Stimulated activated naive CD8-positive, alpha-beta T cell treated with anti-CD3 and anti-CD28 coated beads, Interleukin-15, Interleukin-2, amounts not matched to agents 100 U/mL and 50 U/mL, for 24 hours (primary cell): ENCODE measurements around the gene PIK3CD.

Experiments used
- ATAC-seq: fragments of 150-1000 bp; cut with Tn5 transposase; one replicate; pipeline ENCODE4 v1.10.0; 2021
- DNase-seq: peaks from one replicate; pipeline ENCODE4 v3.0.0; 2021

Gene PIK3CD

DNA sequence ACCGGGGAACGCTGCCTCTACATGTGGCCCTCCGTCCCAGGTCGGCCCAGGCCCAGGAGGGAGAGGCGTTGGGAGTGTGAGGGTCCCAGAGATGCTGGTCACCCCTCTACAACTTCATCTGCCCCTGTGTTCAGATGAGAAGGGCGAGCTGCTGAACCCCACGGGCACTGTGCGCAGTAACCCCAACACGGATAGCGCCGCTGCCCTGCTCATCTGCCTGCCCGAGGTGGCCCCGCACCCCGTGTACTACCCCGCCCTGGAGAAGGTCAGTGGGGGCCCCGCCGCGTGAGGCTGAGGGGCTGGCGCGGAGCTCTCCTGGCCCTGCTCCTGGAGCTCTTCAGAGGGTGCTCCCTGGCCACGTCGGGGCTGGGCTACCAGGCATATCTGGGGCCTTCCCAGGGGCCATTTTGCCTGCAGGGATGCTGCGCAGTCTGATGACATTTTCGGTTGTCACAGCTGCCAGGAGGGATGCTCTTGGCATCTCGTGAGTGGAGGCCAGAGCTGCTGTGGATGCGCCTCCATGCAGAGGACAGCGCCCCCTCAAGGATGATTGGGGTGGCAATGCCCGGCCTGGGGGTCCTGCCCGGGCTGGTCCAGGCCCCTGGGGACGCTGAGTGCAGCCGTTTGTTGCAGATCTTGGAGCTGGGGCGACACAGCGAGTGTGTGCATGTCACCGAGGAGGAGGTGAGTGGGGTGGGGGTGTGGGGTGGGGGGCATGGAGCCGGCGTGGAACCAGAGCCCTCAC, 68.6 kb downstream of the PIK3CD start:
- ATAC-seq (no peak), DNase-seq (no peak)

DNA sequence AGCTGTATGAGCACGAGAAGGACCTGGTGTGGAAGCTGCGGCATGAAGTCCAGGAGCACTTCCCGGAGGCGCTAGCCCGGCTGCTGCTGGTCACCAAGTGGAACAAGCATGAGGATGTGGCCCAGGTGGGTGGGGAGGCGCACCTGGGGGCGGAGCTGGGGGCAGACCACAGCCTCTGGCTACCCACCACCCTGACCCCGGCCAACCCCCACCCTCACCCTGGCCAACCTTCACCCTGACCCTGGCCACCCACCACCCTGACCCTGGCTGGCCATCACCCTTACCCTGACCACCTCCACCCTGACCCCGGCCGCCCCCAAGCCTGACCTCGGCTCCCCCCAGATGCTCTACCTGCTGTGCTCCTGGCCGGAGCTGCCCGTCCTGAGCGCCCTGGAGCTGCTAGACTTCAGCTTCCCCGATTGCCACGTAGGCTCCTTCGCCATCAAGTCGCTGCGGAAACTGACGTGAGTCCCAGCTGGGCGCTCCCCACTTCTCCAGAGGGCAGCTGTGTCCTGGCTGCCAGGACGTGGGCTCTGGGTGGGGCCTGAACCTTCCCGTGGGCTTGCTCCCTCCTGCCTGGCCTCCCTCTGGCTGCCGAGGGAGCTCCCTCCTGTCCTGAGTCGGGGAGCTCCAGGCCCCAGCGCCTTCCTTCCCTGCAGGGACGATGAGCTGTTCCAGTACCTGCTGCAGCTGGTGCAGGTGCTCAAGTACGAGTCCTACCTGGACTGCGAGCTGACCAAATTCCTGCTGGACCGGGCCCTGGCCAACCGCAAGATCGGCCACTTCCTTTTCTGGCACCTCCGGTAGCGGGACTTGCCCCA, 69.5 kb downstream of the PIK3CD start:
- no peak for DNase-seq

DNA sequence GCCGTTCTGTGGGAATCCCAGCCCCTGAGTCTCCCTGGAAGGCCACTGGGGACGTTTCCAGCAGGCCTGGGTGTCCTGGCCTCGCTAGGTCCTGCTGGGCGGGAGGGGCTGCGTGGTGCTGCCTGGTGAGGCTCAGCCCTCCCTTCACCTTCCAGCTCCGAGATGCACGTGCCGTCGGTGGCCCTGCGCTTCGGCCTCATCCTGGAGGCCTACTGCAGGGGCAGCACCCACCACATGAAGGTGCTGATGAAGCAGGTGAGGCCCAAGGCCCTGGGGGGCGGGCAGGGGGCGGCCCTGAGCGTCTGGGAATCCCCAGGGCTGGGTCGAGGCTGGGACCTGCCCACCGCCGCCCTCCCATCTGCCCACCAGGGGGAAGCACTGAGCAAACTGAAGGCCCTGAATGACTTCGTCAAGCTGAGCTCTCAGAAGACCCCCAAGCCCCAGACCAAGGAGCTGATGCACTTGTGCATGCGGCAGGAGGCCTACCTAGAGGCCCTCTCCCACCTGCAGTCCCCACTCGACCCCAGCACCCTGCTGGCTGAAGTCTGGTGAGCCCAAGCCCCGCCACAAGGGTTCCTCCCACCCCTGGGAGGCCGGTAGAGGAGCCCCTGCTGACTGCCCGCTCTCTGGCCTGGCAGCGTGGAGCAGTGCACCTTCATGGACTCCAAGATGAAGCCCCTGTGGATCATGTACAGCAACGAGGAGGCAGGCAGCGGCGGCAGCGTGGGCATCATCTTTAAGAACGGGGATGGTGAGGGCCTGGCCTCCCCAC, 70.3 kb downstream of the PIK3CD start:
- ATAC-seq (peak; percentile 30), DNase-seq (peak; percentile 88)

More for the DNA sequence above, 69.5 kb downstream of the PIK3CD start:
- ATAC-seq, result no peak

DNA sequence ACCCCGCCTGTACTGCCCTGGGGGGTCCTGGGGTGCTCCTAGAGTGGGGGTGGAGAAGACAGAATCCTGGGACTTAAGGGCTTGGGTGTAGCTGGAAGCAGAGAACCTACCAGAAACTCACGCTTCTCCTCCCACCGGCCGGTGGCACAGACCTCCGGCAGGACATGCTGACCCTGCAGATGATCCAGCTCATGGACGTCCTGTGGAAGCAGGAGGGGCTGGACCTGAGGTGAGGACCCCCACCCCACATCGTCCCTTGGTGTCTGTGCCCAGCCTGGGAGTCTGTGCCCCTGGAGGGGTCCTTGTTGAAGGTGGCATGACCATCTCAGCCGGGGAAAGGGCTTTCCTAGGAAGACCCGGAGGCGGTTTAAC, 70.8 kb downstream of the PIK3CD start:
- ATAC-seq (no peak), DNase-seq (no peak)

DNA sequence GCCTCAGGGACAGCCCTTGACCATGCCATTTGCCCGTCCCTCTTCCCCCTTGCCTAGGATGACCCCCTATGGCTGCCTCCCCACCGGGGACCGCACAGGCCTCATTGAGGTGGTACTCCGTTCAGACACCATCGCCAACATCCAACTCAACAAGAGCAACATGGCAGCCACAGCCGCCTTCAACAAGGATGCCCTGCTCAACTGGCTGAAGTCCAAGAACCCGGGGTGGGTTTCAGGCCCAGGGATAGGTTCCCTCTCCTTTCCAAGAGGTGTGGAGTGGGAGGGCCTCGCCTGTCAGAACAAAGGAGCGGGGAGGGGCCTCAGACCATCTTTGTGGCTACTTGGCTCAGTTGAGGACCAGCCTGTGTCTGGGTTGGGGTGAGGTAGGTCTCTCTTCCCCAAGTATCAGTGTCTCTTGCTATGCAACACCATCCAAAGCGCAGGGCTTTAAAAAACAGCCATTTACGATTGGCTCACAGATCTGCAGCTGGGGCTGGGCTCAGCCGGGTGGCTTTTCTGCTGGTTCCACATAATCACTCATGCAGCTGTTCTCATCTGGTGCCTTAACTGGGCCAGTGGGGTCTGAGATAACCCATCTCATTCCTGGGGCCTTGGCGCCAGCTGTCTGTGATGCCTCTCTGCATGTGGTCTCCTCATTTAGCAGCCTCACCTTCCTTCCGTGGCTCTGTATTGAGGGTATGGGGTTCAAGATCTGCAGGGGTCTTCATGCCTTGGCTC, 71.7 kb downstream of the PIK3CD start:
- ATAC-seq (no peak), DNase-seq (no peak)

DNA sequence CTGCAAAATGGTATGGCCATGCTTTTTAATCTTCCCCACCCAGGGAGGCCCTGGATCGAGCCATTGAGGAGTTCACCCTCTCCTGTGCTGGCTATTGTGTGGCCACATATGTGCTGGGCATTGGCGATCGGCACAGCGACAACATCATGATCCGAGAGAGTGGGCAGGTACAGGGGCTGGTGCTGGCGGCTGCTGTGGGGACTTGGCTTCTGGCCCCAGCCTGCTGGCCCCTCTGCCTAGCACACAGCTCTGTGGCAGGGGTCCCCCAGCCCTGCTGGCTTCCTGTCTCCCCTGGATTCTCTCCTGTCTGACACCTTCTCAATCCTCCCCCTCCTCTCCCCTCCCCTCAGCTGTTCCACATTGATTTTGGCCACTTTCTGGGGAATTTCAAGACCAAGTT, 72.4 kb downstream of the PIK3CD start:
- no peak for DNase-seq

DNA sequence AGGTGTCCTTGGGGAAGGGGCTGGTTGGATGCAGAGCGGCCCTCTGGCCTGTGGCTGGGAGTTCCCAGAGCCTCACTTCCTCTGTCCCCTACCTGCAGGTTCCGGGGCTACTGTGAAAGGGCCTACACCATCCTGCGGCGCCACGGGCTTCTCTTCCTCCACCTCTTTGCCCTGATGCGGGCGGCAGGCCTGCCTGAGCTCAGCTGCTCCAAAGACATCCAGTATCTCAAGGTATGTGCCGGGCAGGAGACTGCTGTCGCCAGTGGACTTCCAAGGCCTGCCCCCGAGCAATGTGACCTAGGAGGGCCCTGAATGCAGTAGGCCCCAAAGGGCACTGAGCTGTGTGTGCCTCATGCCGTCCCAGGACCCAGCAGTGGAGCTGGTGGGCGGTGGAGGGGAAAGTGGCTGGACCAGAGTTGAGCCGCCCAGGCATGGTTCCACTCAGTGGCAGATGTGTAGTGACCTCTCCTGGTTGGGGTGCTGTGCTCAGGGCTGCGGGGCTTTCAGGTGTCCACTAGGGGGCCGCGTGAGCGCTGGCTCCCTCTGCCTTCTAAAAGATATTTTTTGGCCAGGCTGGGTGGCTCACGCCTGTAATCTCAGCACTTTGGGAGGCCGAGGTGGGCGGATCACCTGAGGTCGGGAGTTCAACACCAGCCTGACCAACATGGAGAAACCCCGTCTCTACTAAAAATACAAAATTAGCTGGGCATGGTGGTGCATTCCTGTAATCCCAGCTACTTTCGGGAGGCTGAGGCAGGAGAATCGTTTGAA, 73.4 kb downstream of the PIK3CD start:
- peak; percentile 52 for ATAC-seq
- DNase-seq, result peak; percentile 74

More for the DNA sequence above, 72.4 kb downstream of the PIK3CD start:
- ATAC-seq, result no peak

DNA sequence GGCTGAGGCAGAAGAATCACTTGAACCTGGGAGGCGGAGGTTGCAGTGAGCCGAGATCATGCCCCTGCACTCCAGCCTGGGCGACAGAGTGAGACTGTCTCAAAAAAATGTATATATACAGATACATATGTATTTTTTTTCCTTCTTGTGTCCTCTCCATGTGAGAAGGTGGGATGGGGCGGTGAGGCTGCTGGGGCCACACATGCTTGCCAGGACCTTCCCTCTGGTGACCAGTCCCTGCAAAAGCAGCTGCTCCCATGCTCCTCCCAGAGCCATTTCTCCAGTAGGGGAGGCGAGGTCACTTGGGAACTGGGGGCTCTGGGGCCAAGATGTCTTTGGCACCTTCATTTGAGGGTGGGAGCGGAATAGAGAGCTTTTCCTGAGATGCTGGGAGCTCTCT, 74.9 kb downstream of the PIK3CD start:
- no peak for DNase-seq
- no peak for ATAC-seq

DNA sequence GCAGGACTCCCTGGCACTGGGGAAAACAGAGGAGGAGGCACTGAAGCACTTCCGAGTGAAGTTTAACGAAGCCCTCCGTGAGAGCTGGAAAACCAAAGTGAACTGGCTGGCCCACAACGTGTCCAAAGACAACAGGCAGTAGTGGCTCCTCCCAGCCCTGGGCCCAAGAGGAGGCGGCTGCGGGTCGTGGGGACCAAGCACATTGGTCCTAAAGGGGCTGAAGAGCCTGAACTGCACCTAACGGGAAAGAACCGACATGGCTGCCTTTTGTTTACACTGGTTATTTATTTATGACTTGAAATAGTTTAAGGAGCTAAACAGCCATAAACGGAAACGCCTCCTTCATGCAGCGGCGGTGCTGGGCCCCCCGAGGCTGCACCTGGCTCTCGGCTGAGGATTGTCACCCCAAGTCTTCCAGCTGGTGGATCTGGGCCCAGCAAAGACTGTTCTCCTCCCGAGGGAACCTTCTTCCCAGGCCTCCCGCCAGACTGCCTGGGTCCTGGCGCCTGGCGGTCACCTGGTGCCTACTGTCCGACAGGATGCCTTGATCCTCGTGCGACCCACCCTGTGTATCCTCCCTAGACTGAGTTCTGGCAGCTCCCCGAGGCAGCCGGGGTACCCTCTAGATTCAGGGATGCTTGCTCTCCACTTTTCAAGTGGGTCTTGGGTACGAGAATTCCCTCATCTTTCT, 75.5 kb downstream of the PIK3CD start:
- DNase-seq (no peak), ATAC-seq (no peak)

DNA sequence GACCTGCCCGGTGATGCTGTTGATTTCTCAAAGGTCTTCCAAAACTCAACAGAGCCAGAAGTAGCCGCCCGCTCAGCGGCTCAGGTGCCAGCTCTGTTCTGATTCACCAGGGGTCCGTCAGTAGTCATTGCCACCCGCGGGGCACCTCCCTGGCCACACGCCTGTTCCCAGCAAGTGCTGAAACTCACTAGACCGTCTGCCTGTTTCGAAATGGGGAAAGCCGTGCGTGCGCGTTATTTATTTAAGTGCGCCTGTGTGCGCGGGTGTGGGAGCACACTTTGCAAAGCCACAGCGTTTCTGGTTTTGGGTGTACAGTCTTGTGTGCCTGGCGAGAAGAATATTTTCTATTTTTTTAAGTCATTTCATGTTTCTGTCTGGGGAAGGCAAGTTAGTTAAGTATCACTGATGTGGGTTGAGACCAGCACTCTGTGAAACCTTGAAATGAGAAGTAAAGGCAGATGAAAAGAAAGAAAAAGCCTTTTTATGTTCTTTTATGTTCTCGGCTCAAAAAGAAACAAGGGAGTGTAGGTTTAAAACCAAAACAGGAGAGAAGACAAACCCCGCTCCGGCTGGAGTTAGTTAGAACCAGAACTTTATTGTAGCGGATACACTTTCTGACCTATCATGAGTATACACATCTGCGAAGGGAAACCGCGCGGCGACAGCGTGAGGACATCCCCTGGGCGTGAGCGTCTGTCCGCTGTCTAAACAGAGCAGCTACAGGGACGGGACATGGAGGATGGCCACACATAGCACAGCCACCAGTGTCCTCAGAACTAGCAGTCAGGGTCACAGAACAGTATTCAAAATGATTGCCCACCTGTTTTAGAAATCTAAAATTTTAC, 77.1 kb downstream of the PIK3CD start:
- ATAC-seq (peak; percentile 67), DNase-seq (peak; percentile 63)

DNA sequence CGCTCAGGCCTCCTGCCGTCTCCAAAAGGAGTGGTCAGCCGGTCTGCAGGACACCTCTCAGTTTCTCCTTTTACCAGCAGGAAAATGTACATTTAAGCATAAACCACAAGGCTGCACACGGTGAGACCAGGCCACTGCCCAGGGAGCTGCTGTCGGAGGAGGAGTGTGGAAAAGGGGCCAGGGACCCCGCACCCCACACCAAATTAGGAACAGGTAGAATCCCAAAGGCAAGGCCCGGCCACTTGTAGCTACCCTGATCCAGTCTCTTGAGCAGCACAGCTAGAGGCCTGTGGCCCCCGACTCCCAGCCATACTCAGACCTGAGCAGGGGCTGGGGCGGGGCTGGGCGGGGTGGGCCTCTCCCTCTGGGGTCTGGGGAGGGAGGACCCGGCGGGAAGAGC, 78.0 kb downstream of the PIK3CD start:
- DNase-seq, result no peak

DNA sequence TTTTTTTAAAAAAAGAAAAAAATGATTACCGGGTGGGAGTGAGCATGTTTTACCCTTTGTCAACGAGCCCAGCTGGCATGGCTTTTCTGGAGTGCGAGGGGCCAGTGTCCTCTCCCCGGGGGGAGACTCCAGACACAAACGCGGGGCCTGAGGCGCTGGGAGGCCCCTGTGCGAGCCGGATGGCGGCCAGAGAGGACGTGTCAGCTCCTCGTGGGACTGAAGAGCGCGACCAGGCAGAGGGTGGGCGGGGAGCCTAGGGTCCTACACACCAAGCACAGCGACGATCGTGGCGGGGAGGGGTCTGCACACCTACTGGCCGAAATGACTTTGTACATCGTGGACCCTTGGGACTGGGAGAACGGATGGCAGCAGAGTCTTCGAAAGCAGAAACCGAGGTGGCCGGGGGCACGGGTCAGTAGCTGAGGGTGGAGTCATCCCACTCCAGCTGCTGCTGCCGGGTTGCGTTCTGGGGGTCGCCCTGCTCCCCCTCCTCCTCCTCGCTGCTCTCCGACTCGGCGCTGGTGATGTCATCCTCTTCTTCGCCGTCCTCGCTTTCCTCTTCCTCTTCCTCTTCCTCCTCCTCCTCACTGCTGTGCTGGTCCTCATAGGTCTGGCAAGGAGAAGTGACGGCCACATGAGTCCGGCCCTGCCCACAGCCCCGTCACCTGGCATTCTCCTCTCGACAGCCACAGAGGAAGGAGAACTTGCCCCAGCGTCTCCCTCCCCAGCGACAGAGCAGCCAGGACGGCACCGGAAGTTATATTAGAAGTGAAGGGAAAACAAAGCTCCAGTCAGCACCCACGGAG, 78.8 kb downstream of the PIK3CD start:
- no peak for ATAC-seq
- DNase-seq, result no peak

More for the DNA sequence above, 78.0 kb downstream of the PIK3CD start:
- ATAC-seq, result no peak

DNA sequence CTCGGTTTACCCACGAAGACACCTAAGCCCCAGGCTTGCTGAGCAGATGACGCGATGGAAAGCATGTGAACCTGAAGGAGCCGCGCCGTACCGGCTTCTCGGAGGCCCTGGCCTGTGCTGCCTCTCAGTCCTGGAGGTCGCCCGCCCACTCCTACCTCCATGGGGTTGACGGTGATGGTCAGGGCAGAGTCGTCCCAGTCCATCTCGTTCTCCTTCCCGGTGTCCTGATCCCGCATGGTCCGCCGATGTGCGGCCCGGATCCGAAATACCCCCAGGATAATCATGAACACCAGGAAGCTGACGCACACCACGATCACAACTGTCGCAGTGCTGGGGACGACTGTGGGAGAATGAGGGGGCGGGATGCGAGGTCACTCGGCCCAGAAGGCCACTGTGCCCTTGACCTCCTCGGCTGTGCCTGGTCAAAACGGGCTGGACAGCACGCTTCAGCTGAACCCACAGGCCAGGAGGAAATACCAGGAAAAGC, 79.6 kb downstream of the PIK3CD start:
- ATAC-seq (no peak), DNase-seq (no peak)

DNA sequence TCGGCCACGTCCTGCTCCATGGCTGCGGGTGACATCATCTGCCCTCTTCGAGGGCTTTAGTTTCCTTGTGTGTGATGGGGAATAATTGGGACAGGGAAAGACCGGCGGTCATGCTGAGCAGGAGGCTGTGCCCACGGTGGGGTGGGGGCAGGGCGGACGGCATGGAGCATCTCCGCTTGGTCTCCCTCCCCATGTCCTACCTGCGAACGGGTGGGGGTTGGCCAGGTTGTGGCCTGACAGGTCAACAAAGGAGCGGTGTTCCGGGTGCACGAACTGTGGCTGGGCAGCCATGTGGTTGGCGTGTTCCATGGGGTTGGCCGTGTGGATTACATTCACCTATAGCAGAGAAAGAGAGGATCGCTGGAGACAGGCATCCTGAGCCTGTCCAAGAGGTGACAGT, 80.0 kb downstream of the PIK3CD start:
- DNase-seq (no peak), ATAC-seq (no peak)

DNA sequence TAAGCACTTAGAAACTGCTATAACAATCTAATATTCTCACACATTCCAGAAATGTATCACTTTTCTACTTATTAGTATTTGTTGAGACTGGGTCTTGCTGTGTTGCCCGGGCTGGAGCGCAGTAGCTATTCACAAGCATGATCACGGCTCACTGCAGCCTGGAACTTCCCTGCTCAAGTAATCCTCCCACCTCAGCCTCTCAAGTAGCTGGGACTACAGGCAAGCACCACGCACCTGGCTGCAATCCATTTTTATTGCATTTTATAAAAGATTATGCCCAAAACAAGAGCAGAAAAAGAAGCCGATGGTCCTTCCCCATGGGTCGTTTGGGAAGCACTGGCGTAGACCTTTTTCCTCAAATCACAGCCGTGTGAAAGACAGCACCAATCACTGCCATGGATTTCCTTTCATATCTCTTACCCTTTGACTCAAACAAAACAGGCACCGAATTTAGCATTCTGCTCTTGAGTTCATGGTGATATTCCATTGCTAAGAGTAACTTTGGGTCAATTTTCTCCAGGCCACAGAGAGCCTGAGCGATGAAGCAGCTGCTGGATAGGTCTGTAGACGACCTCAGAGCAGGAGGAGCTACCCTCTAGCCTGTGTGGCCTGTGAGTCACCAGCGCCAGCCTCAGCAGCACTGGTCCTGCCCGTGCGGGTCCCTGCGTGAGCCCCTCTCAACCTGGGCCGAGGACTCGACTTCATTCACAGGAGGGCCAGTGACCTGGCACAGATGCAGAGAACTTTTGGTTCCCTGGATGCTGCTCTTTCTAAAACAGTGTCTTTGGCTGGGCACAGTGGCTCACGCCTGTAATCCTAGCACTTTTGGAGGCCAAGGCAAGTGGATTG, 80.8 kb downstream of the PIK3CD start:
- ATAC-seq (no peak), DNase-seq (no peak)

DNA sequence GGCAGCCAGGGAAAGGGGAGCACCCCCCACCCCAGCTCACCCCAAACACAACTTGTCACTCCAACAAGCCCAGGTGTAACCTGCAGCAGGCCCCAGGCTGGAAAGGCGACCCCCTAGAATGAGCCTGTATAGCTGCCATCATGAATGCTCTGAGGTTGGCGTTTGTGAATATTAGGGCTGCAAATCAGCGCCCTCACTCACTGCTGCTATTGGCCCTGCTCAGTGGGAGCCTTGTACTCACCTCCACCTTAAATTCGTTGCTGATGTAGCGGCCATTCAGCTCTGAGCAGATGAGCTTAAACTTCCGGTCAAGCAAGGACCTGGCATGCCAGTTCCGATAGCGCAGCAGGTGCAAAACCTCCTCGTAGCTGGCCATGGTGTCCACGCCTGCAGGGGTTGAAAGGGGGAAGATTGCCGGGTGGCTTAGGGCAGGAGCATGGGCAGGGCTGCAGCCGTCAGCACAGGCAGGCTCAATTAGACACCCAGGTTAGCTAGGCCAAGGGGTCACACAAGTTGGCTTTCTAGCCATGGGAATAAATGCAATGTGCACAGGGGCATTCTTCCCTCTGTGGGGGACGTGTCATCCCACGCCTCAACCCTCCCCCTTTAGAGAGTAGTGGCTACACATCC, 81.7 kb downstream of the PIK3CD start:
- DNase-seq (no peak), ATAC-seq (no peak)

DNA sequence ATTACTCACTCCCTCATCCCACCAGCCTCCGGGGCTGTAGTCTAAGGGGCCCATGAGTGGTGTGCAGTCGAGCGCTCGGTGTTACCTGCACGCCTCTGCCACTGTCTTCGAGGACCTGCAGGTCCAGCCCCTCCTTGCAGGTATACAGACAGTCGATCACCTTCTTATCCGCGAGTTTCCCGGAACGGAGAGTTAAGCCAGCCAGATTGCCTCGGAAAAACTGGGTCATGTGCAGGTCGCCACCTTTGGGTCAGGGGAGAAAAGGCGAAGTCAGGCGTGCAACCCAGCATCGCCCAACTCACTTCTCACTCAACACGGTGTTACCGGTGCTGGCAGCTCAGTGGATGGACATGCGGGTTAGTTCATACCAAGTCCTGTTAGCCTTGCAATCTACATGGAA, 84.3 kb downstream of the PIK3CD start:
- DNase-seq (no peak), ATAC-seq (no peak)
